A673 (cell line): Measurements from ENCODE around the gene HNRNPM. TPM values are rescaled to one million over a fixed set of nuclear protein-coding genes. Genes with fewer than 3 reads are reported as not detected.

Experiments
- BruUV-seq: library from RNA; stranded (reverse); fragments of 400-500 nt; replicated peaks from 2 replicates; lab custom pipeline; 2021; lab: Mats Ljungman, UMichigan
- CTCF ChIA-PET: fragments of 300-600 bp; sonication (Branson Sonifier 250); formaldehyde crosslinking; loops from one replicate; lab custom pipeline; 2022; ENCODE audit warnings: antibody characterized with exemption; lab: Charles Lee
- POLR2A ChIA-PET: fragments of 300-600 bp; sonication (Branson Sonifier 250); formaldehyde crosslinking; loops from one replicate; lab custom pipeline; 2022; ENCODE audit warnings: antibody characterized with exemption; ENCODE audit not compliant: low non-redundant PET; lab: Charles Lee
- DNase-seq: peaks from one replicate; pipeline ENCODE4 v3.0.0-alpha.2; 2015; ENCODE audit warnings: low spot score
- H3K27ac ChIP-seq: fragments of 200-600 bp; sonication (generic); 2 replicates; pipeline ENCODE4 v1.5.1; 2016; ENCODE audit warnings: mixed run types, low read depth, mild to moderate bottlenecking, mixed read lengths, antibody characterized with exemption, low read length; ENCODE audit not compliant: poor library complexity, severe bottlenecking
- H3K27me3 ChIP-seq: fragments of 200-600 bp; sonication (generic); replicated peaks from 2 replicates; pipeline ENCODE4 v1.6.1; 2017; ENCODE audit warnings: mixed run types, low read depth, mild to moderate bottlenecking, mixed read lengths, antibody characterized with exemption, low read length; ENCODE audit not compliant: insufficient read depth, poor library complexity
- H3K36me3 ChIP-seq: fragments of 200-600 bp; sonication (generic); 2 replicates; pipeline ENCODE4 v1.6.1; 2016; ENCODE audit warnings: mixed run types, mild to moderate bottlenecking, mixed read lengths, antibody characterized with exemption, low read length; ENCODE audit not compliant: insufficient read depth, poor library complexity, severe bottlenecking
- H3K4me1 ChIP-seq: fragments of 200-600 bp; sonication (generic); 2 replicates; pipeline ENCODE4 v1.6.1; 2017; ENCODE audit warnings: mixed run types, mild to moderate bottlenecking, mixed read lengths, antibody characterized with exemption, low read length; ENCODE audit not compliant: insufficient read depth, poor library complexity, severe bottlenecking
- H3K4me3 ChIP-seq: fragments of 200-600 bp; sonication (generic); 2 replicates; pipeline ENCODE4 v1.5.1; 2016; ENCODE audit warnings: low read depth, mixed run types, mild to moderate bottlenecking, mixed read lengths, low read length; ENCODE audit not compliant: poor library complexity, severe bottlenecking
- H3K9me3 ChIP-seq: fragments of 200-600 bp; sonication (generic); 2 replicates; pipeline ENCODE4 v1.6.1; 2016; ENCODE audit warnings: mixed run types, low read depth, mild to moderate bottlenecking, mixed read lengths, antibody characterized with exemption, low read length; ENCODE audit not compliant: poor library complexity, severe bottlenecking
- EZH2 ChIP-seq: fragments of 200-600 bp; sonication (generic); IDR thresholded peaks from 2 replicates; pipeline ENCODE4 v1.6.1; 2017; ENCODE audit warnings: borderline replicate concordance, low read depth, mild to moderate bottlenecking, mixed read lengths, antibody characterized with exemption, low read length; ENCODE audit not compliant: poor library complexity, severe bottlenecking
- intact Hi-C: fragments of 100-400 bp; cut with micrococcal nuclease; formaldehyde crosslinking; loops from one replicate; pipeline ENCODE4 v1.10.0; 2022; ENCODE audit not compliant: unreplicated experiment
- total RNA-seq: library from RNA; stranded (reverse); gene quantifications from 2 replicates; pipeline ENCODE4 v1.2.3, GENCODE V29; 2021
- TF ChIP-seq, protein P1 (sequence below): fragments of 300-800, 200-600 bp; sonication (generic); conservative IDR thresholded peaks from 2 replicates; pipeline ENCODE4 v1.5.1; 2017; ENCODE audit warnings: low read depth, mild to moderate bottlenecking, antibody characterized with exemption, low read length, moderate library complexity, mixed read lengths

Gene HNRNPM
- total RNA-seq, 1 experiment from 2014 or later, result 436 TPM

DNA sequence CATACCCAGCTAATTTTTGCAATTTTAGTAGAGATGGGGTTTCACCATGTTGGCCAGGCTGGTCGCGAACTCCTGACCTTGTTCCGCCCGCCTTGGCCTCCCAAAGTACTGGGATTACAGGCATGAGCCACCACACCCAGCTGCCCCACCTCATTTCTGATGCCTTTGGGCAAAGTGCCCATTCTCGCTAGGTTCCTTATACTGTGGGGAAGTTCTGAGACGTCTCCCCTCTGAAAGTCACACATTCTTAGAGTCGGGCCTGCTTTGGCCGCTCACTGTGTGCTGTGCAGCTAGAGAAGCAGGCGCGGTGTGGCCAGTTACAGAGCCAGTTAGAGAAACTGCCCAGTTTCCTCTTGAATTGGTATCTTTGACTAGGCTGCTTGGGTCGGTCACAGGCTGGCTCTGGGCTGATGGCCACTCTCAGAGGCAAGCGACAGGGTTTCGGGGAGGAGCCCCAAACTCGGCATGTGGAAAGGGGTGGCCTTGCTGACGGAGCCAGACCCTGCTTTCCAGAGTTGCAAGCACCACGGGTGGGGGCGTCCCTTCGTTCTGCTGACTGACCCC is 39.6 kb downstream of the HNRNPM start:
- Histone ChIP-seq H3K36me3 (peaks cover 82% of the 10 kb centered on the region), H3K27me3 (no peaks in the 10 kb centered on the region), H3K27ac (no peak overlapping the region), H3K9me3 (no peaks in the 10 kb centered on the region), H3K4me3 (no peak overlapping the region), H3K4me1 (no peaks in the 10 kb centered on the region)
- intact Hi-C loops, result no loop called here
- BruUV-seq, result no TSS peak
- POLR2A ChIA-PET, result no interaction called here
- CTCF ChIA-PET, result no interaction called here
- TF ChIP-seq, protein P1, sequence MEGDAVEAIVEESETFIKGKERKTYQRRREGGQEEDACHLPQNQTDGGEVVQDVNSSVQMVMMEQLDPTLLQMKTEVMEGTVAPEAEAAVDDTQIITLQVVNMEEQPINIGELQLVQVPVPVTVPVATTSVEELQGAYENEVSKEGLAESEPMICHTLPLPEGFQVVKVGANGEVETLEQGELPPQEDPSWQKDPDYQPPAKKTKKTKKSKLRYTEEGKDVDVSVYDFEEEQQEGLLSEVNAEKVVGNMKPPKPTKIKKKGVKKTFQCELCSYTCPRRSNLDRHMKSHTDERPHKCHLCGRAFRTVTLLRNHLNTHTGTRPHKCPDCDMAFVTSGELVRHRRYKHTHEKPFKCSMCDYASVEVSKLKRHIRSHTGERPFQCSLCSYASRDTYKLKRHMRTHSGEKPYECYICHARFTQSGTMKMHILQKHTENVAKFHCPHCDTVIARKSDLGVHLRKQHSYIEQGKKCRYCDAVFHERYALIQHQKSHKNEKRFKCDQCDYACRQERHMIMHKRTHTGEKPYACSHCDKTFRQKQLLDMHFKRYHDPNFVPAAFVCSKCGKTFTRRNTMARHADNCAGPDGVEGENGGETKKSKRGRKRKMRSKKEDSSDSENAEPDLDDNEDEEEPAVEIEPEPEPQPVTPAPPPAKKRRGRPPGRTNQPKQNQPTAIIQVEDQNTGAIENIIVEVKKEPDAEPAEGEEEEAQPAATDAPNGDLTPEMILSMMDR, result no peak
- TF ChIP-seq EZH2, result no peak
- no peak for DNase-seq

DNA sequence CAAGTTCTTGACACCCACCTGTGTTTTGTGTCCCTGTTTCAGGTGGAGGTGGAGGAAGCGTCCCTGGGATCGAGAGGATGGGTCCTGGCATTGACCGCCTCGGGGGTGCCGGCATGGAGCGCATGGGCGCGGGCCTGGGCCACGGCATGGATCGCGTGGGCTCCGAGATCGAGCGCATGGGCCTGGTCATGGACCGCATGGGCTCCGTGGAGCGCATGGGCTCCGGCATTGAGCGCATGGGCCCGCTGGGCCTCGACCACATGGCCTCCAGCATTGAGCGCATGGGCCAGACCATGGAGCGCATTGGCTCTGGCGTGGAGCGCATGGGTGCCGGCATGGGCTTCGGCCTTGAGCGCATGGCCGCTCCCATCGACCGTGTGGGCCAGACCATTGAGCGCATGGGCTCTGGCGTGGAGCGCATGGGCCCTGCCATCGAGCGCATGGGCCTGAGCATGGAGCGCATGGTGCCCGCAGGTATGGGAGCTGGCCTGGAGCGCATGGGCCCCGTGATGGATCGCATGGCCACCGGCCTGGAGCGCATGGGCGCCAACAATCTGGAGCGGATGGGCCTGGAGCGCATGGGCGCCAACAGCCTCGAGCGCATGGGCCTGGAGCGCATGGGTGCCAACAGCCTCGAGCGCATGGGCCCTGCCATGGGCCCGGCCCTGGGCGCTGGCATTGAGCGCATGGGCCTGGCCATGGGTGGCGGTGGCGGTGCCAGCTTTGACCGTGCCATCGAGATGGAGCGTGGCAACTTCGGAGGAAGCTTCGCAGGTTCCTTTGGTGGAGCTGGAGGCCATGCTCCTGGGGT is 41.0 kb downstream of the HNRNPM start:
- ChIA-PET CTCF (no interaction called here), POLR2A (no interaction called here)
- no peak for DNase-seq
- no peaks in the 10 kb centered on the region for H3K4me1 ChIP-seq
- no peaks in the 10 kb centered on the region for H3K9me3 ChIP-seq
- no peaks in the 10 kb centered on the region for H3K27me3 ChIP-seq
- H3K36me3 ChIP-seq, result peaks cover 74% of the 10 kb centered on the region
- no peak for TF ChIP-seq EZH2
- TF ChIP-seq, protein P1, result no peak
- intact Hi-C loops, result no loop called here
- no peak overlapping the region for H3K27ac ChIP-seq
- no peak overlapping the region for H3K4me3 ChIP-seq
- TSS peak; percentile 87 for BruUV-seq

DNA sequence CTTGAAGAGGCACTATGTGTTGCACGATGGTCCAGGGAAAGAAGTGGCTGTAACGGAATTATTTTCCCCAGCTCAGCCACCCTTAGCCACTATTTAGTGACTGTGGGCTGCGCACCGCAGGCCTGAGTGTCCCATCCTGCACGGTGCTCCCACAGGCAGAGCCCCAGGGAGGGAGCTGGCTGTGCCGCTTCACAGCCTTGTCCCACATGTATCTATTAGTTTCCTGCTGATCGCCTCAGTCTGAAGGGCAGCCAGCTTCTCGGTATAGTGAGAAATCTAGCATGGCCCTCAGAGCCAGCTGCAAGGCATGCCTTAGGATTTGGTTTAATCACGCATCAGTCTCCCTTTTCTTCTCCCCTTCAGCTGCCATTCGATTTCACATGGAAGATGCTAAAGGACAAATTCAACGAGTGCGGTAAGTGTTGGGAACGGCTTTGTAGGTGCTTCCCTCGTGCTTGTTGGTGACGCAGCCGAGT is 41.9 kb downstream of the HNRNPM start:
- intact Hi-C loops, result no loop called here
- BruUV-seq, result no TSS peak
- H3K9me3 ChIP-seq, result no peaks in the 10 kb centered on the region
- TF ChIP-seq, protein P1, result no peak
- TF ChIP-seq EZH2, result no peak
- ChIA-PET POLR2A (no interaction called here), CTCF (no interaction called here)
- no peak overlapping the region for H3K4me3 ChIP-seq
- no peak overlapping the region for H3K27ac ChIP-seq
- H3K27me3 ChIP-seq, result no peaks in the 10 kb centered on the region
- H3K36me3 ChIP-seq, result peaks cover 70% of the 10 kb centered on the region
- H3K4me1 ChIP-seq, result no peaks in the 10 kb centered on the region
- DNase-seq, result no peak
